Loucy (cell line): ENCODE results near the gene SLFN5.
"Not testable (repeated sequence)": the region's sequence is repeated elsewhere in the genome, so short reads cannot be mapped to it uniquely, and the experiment has no call there.

ENCODE experiments used
- H2AFZ ChIP-seq: fragments of 200-600 bp; sonication (generic); 2 replicates; pipeline ENCODE4 v1.6.0; 2016; ENCODE audit warnings: antibody characterized with exemption, mild to moderate bottlenecking, low read length, moderate library complexity
- H3F3A ChIP-seq: fragments of 200-600 bp; 2 replicates; pipeline ENCODE4 v1.6.0; 2016; ENCODE audit warnings: antibody characterized with exemption, low read depth, mild to moderate bottlenecking
- H3K27me3 ChIP-seq: fragments of 200-600 bp; sonication (generic); 2 replicates; pipeline ENCODE4 v1.6.1; 2014; ENCODE audit warnings: low read length, mild to moderate bottlenecking; ENCODE audit not compliant: insufficient read depth, poor library complexity, severe bottlenecking
- H3K36me3 ChIP-seq: fragments of 200-600 bp; sonication (generic); 2 replicates; pipeline ENCODE4 v1.6.1; 2016; ENCODE audit warnings: low read length; ENCODE audit not compliant: insufficient read depth
- H3K4me1 ChIP-seq: fragments of 200-600 bp; sonication (generic); 2 replicates; pipeline ENCODE4 v1.5.1; 2014; ENCODE audit warnings: low read length, mild to moderate bottlenecking; ENCODE audit not compliant: insufficient read depth, poor library complexity, severe bottlenecking
- H3K4me2 ChIP-seq: fragments of 200-600 bp; sonication (generic); 2 replicates; pipeline ENCODE4 v1.6.0; 2014; ENCODE audit warnings: antibody characterized with exemption, low read length, low read depth, mild to moderate bottlenecking; ENCODE audit not compliant: poor library complexity, severe bottlenecking
- H3K4me3 ChIP-seq: fragments of 200-600 bp; sonication (generic); 2 replicates; pipeline ENCODE4 v1.5.1; 2014; ENCODE audit warnings: low read length, mild to moderate bottlenecking, mixed read lengths; ENCODE audit not compliant: poor library complexity, severe bottlenecking
- H3K79me2 ChIP-seq: fragments of 200-600 bp; sonication (generic); 2 replicates; pipeline ENCODE4 v1.6.1; 2014; ENCODE audit warnings: low read length; ENCODE audit not compliant: insufficient read depth
- H3K9ac ChIP-seq: fragments of 200-600 bp; sonication (generic); 2 replicates; pipeline ENCODE4 v1.6.0; 2014; ENCODE audit warnings: mild to moderate bottlenecking, low read depth, low read length, moderate library complexity; ENCODE audit not compliant: poor library complexity, severe bottlenecking
- H3K9me2 ChIP-seq: fragments of 200-600 bp; sonication (generic); replicated peaks from 2 replicates; pipeline ENCODE4 v1.6.1; 2016; ENCODE audit warnings: low read depth, low read length, mixed read lengths
- H3K9me3 ChIP-seq: fragments of 200-600 bp; sonication (generic); 2 replicates; pipeline ENCODE4 v1.6.1; 2014; ENCODE audit warnings: mild to moderate bottlenecking, antibody characterized with exemption, low read length, low read depth; ENCODE audit not compliant: insufficient read depth
- H4K20me1 ChIP-seq: fragments of 200-600 bp; sonication (generic); 2 replicates; pipeline ENCODE4 v1.6.0; 2014; ENCODE audit warnings: antibody characterized with exemption, low read length, mild to moderate bottlenecking; ENCODE audit not compliant: insufficient read depth, poor library complexity, severe bottlenecking
- CTCF ChIP-seq: fragments of 200-600 bp; sonication (generic); conservative IDR thresholded peaks from 2 replicates; pipeline ENCODE4 v1.5.1; 2014; ENCODE audit warnings: mild to moderate bottlenecking, antibody characterized with exemption, low read length
- EZH2phosphoT487 ChIP-seq: fragments of 200-600 bp; IDR thresholded peaks from 2 replicates; pipeline ENCODE4 v1.6.1; 2018; ENCODE audit warnings: antibody characterized with exemption, mild to moderate bottlenecking, moderate library complexity, borderline replicate concordance

Gene SLFN5

GRCh38 chr17:35297666-35298065 is 54.8 kb downstream of the SLFN5 start:
- no peak overlapping the region for H3K4me2 ChIP-seq
- no peaks in the 10 kb centered on the region for H3K79me2 ChIP-seq
- TF ChIP-seq CTCF = no peak
- no peak for TF ChIP-seq EZH2phosphoT487
- H3F3A ChIP-seq = no peaks in the 10 kb centered on the region
- H3K4me1 ChIP-seq = no peaks in the 10 kb centered on the region
- no peak overlapping the region for H3K4me3 ChIP-seq
- peaks cover 5% of the 10 kb centered on the region for H3K27me3 ChIP-seq
- no peaks in the 10 kb centered on the region for H3K9me2 ChIP-seq
- H3K9me3 ChIP-seq = peaks cover 15% of the 10 kb centered on the region
- H2AFZ ChIP-seq = no peak overlapping the region
- no peaks in the 10 kb centered on the region for H4K20me1 ChIP-seq
- H3K36me3 ChIP-seq = no peaks in the 10 kb centered on the region
- H3K9ac ChIP-seq = no peak overlapping the region

GRCh38 chr17:35298639-35299038 is 55.8 kb downstream of the SLFN5 start:
- Histone ChIP-seq H3K4me3 (no peak overlapping the region), H2AFZ (no peak overlapping the region)

DNA sequence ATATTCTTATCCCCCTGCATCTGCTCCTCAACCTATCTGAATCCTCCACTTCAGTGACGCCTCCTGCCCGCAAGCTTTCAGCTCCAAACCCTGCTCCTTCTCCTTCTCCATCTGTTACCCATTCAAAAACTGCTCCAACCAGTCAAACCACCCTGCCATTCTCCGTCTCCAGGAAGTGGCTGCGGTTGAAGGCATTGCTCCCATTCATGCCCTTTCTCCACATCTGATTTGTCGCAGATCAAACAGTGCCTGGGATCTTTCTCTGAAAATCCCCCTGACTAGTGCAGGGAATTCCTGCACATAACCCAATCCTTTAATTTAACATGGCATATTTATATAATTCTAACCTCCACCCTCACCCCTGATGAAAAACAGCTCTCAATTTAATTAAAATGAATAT is 56.3 kb downstream of the SLFN5 start:
- H3K9me2 ChIP-seq = no peaks in the 10 kb centered on the region
- no peaks in the 10 kb centered on the region for H3K36me3 ChIP-seq
- no peaks in the 10 kb centered on the region for H3K4me1 ChIP-seq
- no peaks in the 10 kb centered on the region for H4K20me1 ChIP-seq
- H3F3A ChIP-seq = no peaks in the 10 kb centered on the region
- H3K27me3 ChIP-seq = peaks cover 3% of the 10 kb centered on the region
- TF ChIP-seq EZH2phosphoT487 (no peak), CTCF (no peak)
- no peak overlapping the region for H3K4me2 ChIP-seq
- no peaks in the 10 kb centered on the region for H3K79me2 ChIP-seq
- no peak overlapping the region for H2AFZ ChIP-seq
- no peak overlapping the region for H3K9ac ChIP-seq
- peaks cover 15% of the 10 kb centered on the region for H3K9me3 ChIP-seq
- no peak overlapping the region for H3K4me3 ChIP-seq

More at GRCh38 chr17:35298639-35299038, 55.8 kb downstream of the SLFN5 start:
- Histone ChIP-seq H3K27me3 (peaks cover 3% of the 10 kb centered on the region), H3K4me1 (no peaks in the 10 kb centered on the region), H3K36me3 (no peaks in the 10 kb centered on the region), H3F3A (no peaks in the 10 kb centered on the region), H3K9me2 (no peaks in the 10 kb centered on the region), H3K9ac (no peak overlapping the region), H4K20me1 (no peaks in the 10 kb centered on the region), H3K4me2 (no peak overlapping the region), H3K79me2 (no peaks in the 10 kb centered on the region), H3K9me3 (peaks cover 15% of the 10 kb centered on the region)
- TF ChIP-seq CTCF (no peak), EZH2phosphoT487 (no peak)

DNA sequence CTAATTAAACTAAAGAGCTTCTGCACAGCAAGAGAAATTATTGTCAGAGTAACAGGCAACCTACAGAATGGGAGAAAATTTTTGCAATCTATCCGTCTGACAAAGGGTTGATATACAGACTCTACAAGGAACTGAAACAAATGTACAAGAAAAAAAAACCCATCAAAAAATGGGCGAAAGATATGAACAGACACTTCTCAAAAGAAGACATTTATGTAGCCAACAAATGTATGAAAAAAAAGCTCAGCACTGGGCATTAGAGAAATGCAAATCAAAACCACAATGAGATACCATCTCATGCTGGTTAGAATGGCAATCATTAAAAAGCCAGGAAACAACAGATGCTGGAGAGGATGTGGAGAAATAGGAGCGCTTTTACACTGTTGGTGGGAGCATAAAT is 66.5 kb downstream of the SLFN5 start:
- H3K9ac ChIP-seq, H3K36me3 ChIP-seq, H3K4me3 ChIP-seq, H3K9me2 ChIP-seq, H3K27me3 ChIP-seq, H3K4me1 ChIP-seq, H3F3A ChIP-seq, H3K79me2 ChIP-seq, H3K9me3 ChIP-seq, H3K4me2 ChIP-seq, H2AFZ ChIP-seq, H4K20me1 ChIP-seq: not testable (repeated sequence)
